ENCODE data around the gene ABCC11. TPM values are rescaled to one million over a fixed set of nuclear protein-coding genes. Genes with fewer than 3 reads are reported as not detected.

The ABCC11 gene
- total RNA-seq, 1 experiment from 2014 or later = 0.44 TPM

DNA sequence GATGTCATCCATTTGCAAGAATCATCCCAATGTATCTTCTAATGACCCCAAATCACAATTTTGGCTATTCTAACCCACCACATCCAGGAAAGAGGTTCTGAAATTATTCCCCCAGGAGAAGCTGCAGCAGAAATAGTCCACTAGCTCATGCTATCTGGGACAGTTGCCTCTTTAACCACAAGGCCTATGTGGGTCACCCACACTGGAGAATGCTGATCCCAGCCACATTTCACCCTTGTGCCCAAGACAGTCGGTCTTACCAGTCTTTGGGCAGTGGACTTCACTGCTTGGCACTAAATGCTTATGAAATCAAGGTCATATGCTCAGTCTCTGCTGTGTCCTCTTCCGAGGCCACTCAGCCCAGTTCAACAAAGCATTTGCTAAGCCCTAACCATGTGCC lies 118.6 kb downstream of the ABCC11 start:
- intact Hi-C loops (cut with micrococcal nuclease) = no loop called here
- Mint-ChIP-seq H3K36me3 (ENCODE audit: insufficient read depth, unreplicated experiment) (peaks cover 6% of the 10 kb centered on the region), H3K4me1 (ENCODE audit: insufficient read depth, unreplicated experiment) (peaks cover 8% of the 10 kb centered on the region), H3K4me3 (ENCODE audit: unreplicated experiment) (no peak overlapping the region), H3K27ac (ENCODE audit: low read depth, unreplicated experiment) (no peak overlapping the region), H3K9me3 (ENCODE audit: unreplicated experiment) (no peaks in the 10 kb centered on the region), H3K27me3 (ENCODE audit: insufficient read depth, unreplicated experiment) (no peaks in the 10 kb centered on the region)
- no peak for TF ChIP-seq CTCF (IDR thresholded peaks at IDR 0.05; ENCODE audit: unreplicated experiment)
- POLR2A ChIA-PET = no interaction called here
- no TSS peak for BruUV-seq (replicated peaks)
- no peak for DNase-seq (ENCODE audit: unreplicated experiment)
- CTCF ChIA-PET = interaction anchor here (0.6 to 1.2 kb wide), 3 partner anchors 11 to 985 kb away, joined by 3 to 5 read pairs (median 3); partner anchors contain the start of gene NETO2

GRCh38 chr16:48126801-48127644 lies 120.3 kb downstream of the ABCC11 start:
- no peak overlapping the region for H3K27ac Mint-ChIP-seq (ENCODE audit: low read depth, unreplicated experiment)
- peaks cover 6% of the 10 kb centered on the region for H3K36me3 Mint-ChIP-seq (ENCODE audit: insufficient read depth, unreplicated experiment)
- no peaks in the 10 kb centered on the region for H3K27me3 Mint-ChIP-seq (ENCODE audit: insufficient read depth, unreplicated experiment)
- POLR2A ChIA-PET = no interaction called here
- peak; percentile 92 for DNase-seq (ENCODE audit: unreplicated experiment)
- intact Hi-C loops (cut with micrococcal nuclease) = no loop called here
- peaks cover 8% of the 10 kb centered on the region for H3K4me1 Mint-ChIP-seq (ENCODE audit: insufficient read depth, unreplicated experiment)
- BruUV-seq (replicated peaks) = no TSS peak
- no peak overlapping the region for H3K4me3 Mint-ChIP-seq (ENCODE audit: unreplicated experiment)
- H3K9me3 Mint-ChIP-seq (ENCODE audit: unreplicated experiment) = no peaks in the 10 kb centered on the region
- TF ChIP-seq CTCF (IDR thresholded peaks at IDR 0.05; ENCODE audit: unreplicated experiment) = no peak
- CTCF ChIA-PET = interaction anchor here (0.7 to 1.1 kb wide), 4 partner anchors 29 to 1547 kb away, joined by 3 to 6 read pairs (median 4); partner anchors contain the start of gene ABCC12

- DNase-seq (ENCODE audit: unreplicated experiment) = no peak
- ChIA-PET POLR2A (interaction anchor here (0.6 kb wide), 1 partner anchor 981 kb away, joined by 3 read pairs; no protein-coding TSS in a partner anchor), CTCF (interaction anchor here (1.1 kb wide), 1 partner anchor 32 kb away, joined by 6 read pairs; no protein-coding TSS in a partner anchor)
- H3K9me3 Mint-ChIP-seq (ENCODE audit: unreplicated experiment) = no peaks in the 10 kb centered on the region
- no peak overlapping the region for H3K27ac Mint-ChIP-seq (ENCODE audit: low read depth, unreplicated experiment)
- intact Hi-C loops (cut with micrococcal nuclease) = no loop called here
- BruUV-seq (replicated peaks) = no TSS peak
- H3K4me1 Mint-ChIP-seq (ENCODE audit: insufficient read depth, unreplicated experiment) = peaks cover 8% of the 10 kb centered on the region
- H3K36me3 Mint-ChIP-seq (ENCODE audit: insufficient read depth, unreplicated experiment) = no peaks in the 10 kb centered on the region
- H3K27me3 Mint-ChIP-seq (ENCODE audit: insufficient read depth, unreplicated experiment) = no peaks in the 10 kb centered on the region
- no peak overlapping the region for H3K4me3 Mint-ChIP-seq (ENCODE audit: unreplicated experiment)
- no peak for TF ChIP-seq CTCF (IDR thresholded peaks at IDR 0.05; ENCODE audit: unreplicated experiment)
Observed at GRCh38 chr16:48125888-48126287, 121.5 kb downstream of the ABCC11 start.

GRCh38 chr16:48124266-48124665 lies 123.1 kb downstream of the ABCC11 start:
- H3K9me3 Mint-ChIP-seq (ENCODE audit: unreplicated experiment) = no peaks in the 10 kb centered on the region
- H3K36me3 Mint-ChIP-seq (ENCODE audit: insufficient read depth, unreplicated experiment) = no peaks in the 10 kb centered on the region
- no peak overlapping the region for H3K27ac Mint-ChIP-seq (ENCODE audit: low read depth, unreplicated experiment)
- H3K4me1 Mint-ChIP-seq (ENCODE audit: insufficient read depth, unreplicated experiment) = peaks cover 8% of the 10 kb centered on the region
- no peak overlapping the region for H3K4me3 Mint-ChIP-seq (ENCODE audit: unreplicated experiment)
- ChIA-PET POLR2A (no interaction called here), CTCF (interaction anchor here (0.6 to 1.7 kb wide), 9 partner anchors 9 to 657 kb away, joined by 3 to 9 read pairs (median 3); no protein-coding TSS in a partner anchor)
- no TSS peak for BruUV-seq (replicated peaks)
- TF ChIP-seq CTCF (IDR thresholded peaks at IDR 0.05; ENCODE audit: unreplicated experiment) = no peak
- intact Hi-C loops (cut with micrococcal nuclease) = no loop called here
- DNase-seq (ENCODE audit: unreplicated experiment) = no peak
- H3K27me3 Mint-ChIP-seq (ENCODE audit: insufficient read depth, unreplicated experiment) = no peaks in the 10 kb centered on the region

Measured in MCF 10A (cell line).